Measurements from ENCODE around the gene CPEB1.

CPEB1 gene

GRCh38 chr15:82641129-82641798 is 5.9 kb downstream of the CPEB1 start:
- peaks cover 0 to 4% (median 3%) of the 10 kb centered on the region in 5 donors for H3K4me1 ChIP-seq (ENCODE audit: control insufficient read depth in 5 of 5, insufficient read depth in 5 of 5, low read length in 5 of 5)
- no peak overlapping the region for H3K27ac ChIP-seq (ENCODE audit: low read depth, low read length)
- H3K36me3 ChIP-seq (ENCODE audit: control insufficient read depth in 5 of 5, insufficient read depth in 5 of 5, low read length in 5 of 5) = no peaks in the 10 kb centered on the region
- H3K4me3 ChIP-seq (ENCODE audit: low read depth in 1 of 5, low read length in 5 of 5) = no peak overlapping the region
- H3K27me3 ChIP-seq (ENCODE audit: control insufficient read depth in 5 of 5, insufficient read depth in 4 of 5, low read length in 5 of 5) = peaks cover 0 to 19% (median 5%) of the 10 kb centered on the region in 5 donors
- H3K9me3 ChIP-seq (ENCODE audit: control insufficient read depth in 5 of 5, low read length in 5 of 5) = no peaks in the 10 kb centered on the region
- no peak overlapping the region for H3K9ac ChIP-seq (ENCODE audit: low read length in 5 of 5)

DNA sequence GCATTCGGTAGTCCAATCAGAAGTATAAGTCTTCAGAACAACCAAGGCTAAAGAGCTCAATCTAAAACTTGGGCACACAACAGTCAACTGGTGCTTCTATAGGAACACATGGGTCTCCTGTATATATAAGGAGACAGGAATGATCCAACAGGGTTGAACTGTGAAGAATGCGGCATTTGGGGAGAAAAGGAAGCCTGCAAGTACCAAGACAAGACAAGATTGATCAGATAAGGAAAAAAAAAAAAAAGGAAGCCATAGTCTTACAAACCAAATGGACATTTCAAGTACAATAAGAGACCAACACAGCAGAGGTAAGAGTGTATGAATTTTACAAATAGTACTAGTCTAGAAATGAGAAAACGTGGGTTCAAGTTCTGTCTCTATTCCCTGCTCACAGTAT is 6.5 kb downstream of the CPEB1 start:
- H3K4me3 ChIP-seq (ENCODE audit: low read depth in 1 of 5, low read length in 5 of 5) = no peak overlapping the region
- peaks cover 0 to 13% (median 5%) of the 10 kb centered on the region in 5 donors for H3K27me3 ChIP-seq (ENCODE audit: control insufficient read depth in 5 of 5, insufficient read depth in 4 of 5, low read length in 5 of 5)
- H3K36me3 ChIP-seq (ENCODE audit: control insufficient read depth in 5 of 5, insufficient read depth in 5 of 5, low read length in 5 of 5) = no peaks in the 10 kb centered on the region

DNA sequence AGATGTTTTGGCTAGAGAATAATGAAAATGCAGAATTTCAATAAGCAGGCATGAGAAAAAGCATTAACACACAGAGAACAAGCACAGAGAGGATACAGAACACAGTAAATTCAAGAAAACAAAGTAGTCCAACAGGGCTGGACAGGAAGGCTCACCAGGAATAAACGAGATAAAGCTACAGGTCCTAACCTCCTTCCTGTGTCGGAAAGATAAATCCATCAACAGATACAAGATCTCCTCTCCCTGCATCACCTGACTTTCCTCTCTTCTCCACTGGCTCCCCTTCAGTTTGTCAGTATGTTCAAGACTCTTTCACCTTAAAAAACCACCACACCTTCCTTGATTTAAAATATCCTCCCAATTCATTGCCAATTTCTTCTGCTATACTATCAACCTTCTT is 11.4 kb downstream of the CPEB1 start:
- no peak overlapping the region for H3K27ac ChIP-seq (ENCODE audit: low read depth, low read length)
- H3K9ac ChIP-seq (ENCODE audit: low read length in 5 of 5) = no peak overlapping the region
- no peaks in the 10 kb centered on the region for H3K36me3 ChIP-seq (ENCODE audit: control insufficient read depth in 5 of 5, insufficient read depth in 5 of 5, low read length in 5 of 5)
- no peak overlapping the region for H3K4me3 ChIP-seq (ENCODE audit: low read depth in 1 of 5, low read length in 5 of 5)
- H3K27me3 ChIP-seq (ENCODE audit: control insufficient read depth in 5 of 5, insufficient read depth in 4 of 5, low read length in 5 of 5) = peaks cover 0 to 6% (median 0%) of the 10 kb centered on the region in 5 donors
- no peaks in the 10 kb centered on the region for H3K4me1 ChIP-seq (ENCODE audit: control insufficient read depth in 5 of 5, insufficient read depth in 5 of 5, low read length in 5 of 5)
- H3K9me3 ChIP-seq (ENCODE audit: control insufficient read depth in 5 of 5, low read length in 5 of 5) = no peaks in the 10 kb centered on the region

More for the DNA sequence above, 6.5 kb downstream of the CPEB1 start:
- H3K4me1 ChIP-seq (ENCODE audit: control insufficient read depth in 5 of 5, insufficient read depth in 5 of 5, low read length in 5 of 5) = no peaks in the 10 kb centered on the region
- H3K9ac ChIP-seq (ENCODE audit: low read length in 5 of 5) = no peak overlapping the region
- no peak overlapping the region for H3K27ac ChIP-seq (ENCODE audit: low read depth, low read length)
- H3K9me3 ChIP-seq (ENCODE audit: control insufficient read depth in 5 of 5, low read length in 5 of 5) = no peaks in the 10 kb centered on the region

DNA sequence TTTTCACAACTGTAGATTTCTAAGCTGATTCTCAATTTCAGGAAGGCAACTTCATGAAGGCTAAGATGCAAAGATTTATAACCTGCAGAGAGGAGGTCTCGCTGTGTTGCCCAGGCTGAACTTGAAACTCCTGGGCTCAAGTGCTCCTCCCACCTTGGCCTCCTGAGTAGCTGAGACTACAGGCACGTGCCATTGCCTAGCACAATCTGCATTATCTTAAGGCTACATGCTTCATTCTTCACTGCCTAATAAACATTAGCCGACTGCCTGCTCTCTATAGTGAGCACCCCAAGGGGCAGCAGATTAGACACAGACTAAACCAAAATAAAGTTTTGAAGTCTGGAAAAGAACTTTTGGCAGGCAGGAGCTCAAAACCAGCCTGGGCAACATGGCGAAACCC is 17.1 kb downstream of the CPEB1 start:
- H3K9ac ChIP-seq (ENCODE audit: low read length in 5 of 5) = no peak overlapping the region
- H3K36me3 ChIP-seq (ENCODE audit: control insufficient read depth in 5 of 5, insufficient read depth in 5 of 5, low read length in 5 of 5) = no peaks in the 10 kb centered on the region
- no peaks in the 10 kb centered on the region for H3K9me3 ChIP-seq (ENCODE audit: control insufficient read depth in 5 of 5, low read length in 5 of 5)
- no peaks in the 10 kb centered on the region for H3K4me1 ChIP-seq (ENCODE audit: control insufficient read depth in 5 of 5, insufficient read depth in 5 of 5, low read length in 5 of 5)
- H3K4me3 ChIP-seq (ENCODE audit: low read depth in 1 of 5, low read length in 5 of 5) = no peak overlapping the region
- no peak overlapping the region for H3K27ac ChIP-seq (ENCODE audit: low read depth, low read length)
- H3K27me3 ChIP-seq (ENCODE audit: control insufficient read depth in 5 of 5, insufficient read depth in 4 of 5, low read length in 5 of 5) = no peaks in the 10 kb centered on the region

- no peaks in the 10 kb centered on the region for H3K4me1 ChIP-seq (ENCODE audit: control insufficient read depth in 5 of 5, insufficient read depth in 5 of 5, low read length in 5 of 5)
- H3K36me3 ChIP-seq (ENCODE audit: control insufficient read depth in 5 of 5, insufficient read depth in 5 of 5, low read length in 5 of 5) = no peaks in the 10 kb centered on the region
- no peaks in the 10 kb centered on the region for H3K9me3 ChIP-seq (ENCODE audit: control insufficient read depth in 5 of 5, low read length in 5 of 5)
- no peak overlapping the region for H3K4me3 ChIP-seq (ENCODE audit: low read depth in 1 of 5, low read length in 5 of 5)
- H3K9ac ChIP-seq (ENCODE audit: low read length in 5 of 5) = no peak overlapping the region
- no peaks in the 10 kb centered on the region for H3K27me3 ChIP-seq (ENCODE audit: control insufficient read depth in 5 of 5, insufficient read depth in 4 of 5, low read length in 5 of 5)
- H3K27ac ChIP-seq (ENCODE audit: low read depth, low read length) = no peak overlapping the region
These were observed 22.0 kb downstream of the CPEB1 start for GRCh38 chr15:82625136-82625535.

DNA sequence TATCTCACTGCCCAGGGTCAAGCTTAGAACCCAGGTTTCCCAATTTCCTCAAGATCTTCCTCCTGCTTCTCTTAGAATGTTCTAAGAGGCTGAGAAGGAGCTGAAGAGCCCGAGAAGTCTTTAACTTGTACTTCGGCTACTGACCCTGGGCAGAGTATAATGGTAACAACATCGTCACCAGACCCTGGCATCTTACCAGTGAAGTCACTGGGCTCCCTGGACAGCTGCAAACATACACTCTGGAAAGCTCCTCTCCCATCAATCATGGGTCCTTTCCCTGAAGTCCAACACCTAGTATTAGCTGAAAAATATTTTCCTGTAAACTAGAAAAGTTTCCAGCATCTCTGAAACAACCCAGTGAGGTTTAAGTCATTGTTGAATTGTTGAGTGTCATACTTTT is 22.7 kb downstream of the CPEB1 start:
- no peaks in the 10 kb centered on the region for H3K36me3 ChIP-seq (ENCODE audit: control insufficient read depth in 5 of 5, insufficient read depth in 5 of 5, low read length in 5 of 5)
- no peak overlapping the region for H3K4me3 ChIP-seq (ENCODE audit: low read depth in 1 of 5, low read length in 5 of 5)
- no peak overlapping the region for H3K9ac ChIP-seq (ENCODE audit: low read length in 5 of 5)
- H3K9me3 ChIP-seq (ENCODE audit: control insufficient read depth in 5 of 5, low read length in 5 of 5) = no peaks in the 10 kb centered on the region
- no peaks in the 10 kb centered on the region for H3K4me1 ChIP-seq (ENCODE audit: control insufficient read depth in 5 of 5, insufficient read depth in 5 of 5, low read length in 5 of 5)
- H3K27me3 ChIP-seq (ENCODE audit: control insufficient read depth in 5 of 5, insufficient read depth in 4 of 5, low read length in 5 of 5) = no peaks in the 10 kb centered on the region
- no peak overlapping the region for H3K27ac ChIP-seq (ENCODE audit: low read depth, low read length)

GRCh38 chr15:82624008-82624407 is 23.2 kb downstream of the CPEB1 start:
- Histone ChIP-seq H3K9ac (ENCODE audit: low read length in 5 of 5) (no peak overlapping the region), H3K27me3 (ENCODE audit: control insufficient read depth in 5 of 5, insufficient read depth in 4 of 5, low read length in 5 of 5) (no peaks in the 10 kb centered on the region), H3K4me3 (ENCODE audit: low read depth in 1 of 5, low read length in 5 of 5) (no peak overlapping the region), H3K9me3 (ENCODE audit: control insufficient read depth in 5 of 5, low read length in 5 of 5) (no peaks in the 10 kb centered on the region), H3K27ac (ENCODE audit: low read depth, low read length) (no peak overlapping the region), H3K36me3 (ENCODE audit: control insufficient read depth in 5 of 5, insufficient read depth in 5 of 5, low read length in 5 of 5) (no peaks in the 10 kb centered on the region), H3K4me1 (ENCODE audit: control insufficient read depth in 5 of 5, insufficient read depth in 5 of 5, low read length in 5 of 5) (no peaks in the 10 kb centered on the region)

GRCh38 chr15:82621970-82622369 is 25.2 kb downstream of the CPEB1 start:
- Histone ChIP-seq H3K27ac (ENCODE audit: low read depth, low read length) (no peak overlapping the region), H3K9me3 (ENCODE audit: control insufficient read depth in 5 of 5, low read length in 5 of 5) (no peaks in the 10 kb centered on the region), H3K36me3 (ENCODE audit: control insufficient read depth in 5 of 5, insufficient read depth in 5 of 5, low read length in 5 of 5) (no peaks in the 10 kb centered on the region), H3K9ac (ENCODE audit: low read length in 5 of 5) (no peak overlapping the region), H3K27me3 (ENCODE audit: control insufficient read depth in 5 of 5, insufficient read depth in 4 of 5, low read length in 5 of 5) (no peaks in the 10 kb centered on the region), H3K4me1 (ENCODE audit: control insufficient read depth in 5 of 5, insufficient read depth in 5 of 5, low read length in 5 of 5) (no peaks in the 10 kb centered on the region), H3K4me3 (ENCODE audit: low read depth in 1 of 5, low read length in 5 of 5) (no peak overlapping the region)

- Histone ChIP-seq H3K36me3 (ENCODE audit: control insufficient read depth in 5 of 5, insufficient read depth in 5 of 5, low read length in 5 of 5) (no peaks in the 10 kb centered on the region), H3K9ac (ENCODE audit: low read length in 5 of 5) (no peak overlapping the region), H3K4me3 (ENCODE audit: low read depth in 1 of 5, low read length in 5 of 5) (no peak overlapping the region), H3K9me3 (ENCODE audit: control insufficient read depth in 5 of 5, low read length in 5 of 5) (no peaks in the 10 kb centered on the region), H3K27me3 (ENCODE audit: control insufficient read depth in 5 of 5, insufficient read depth in 4 of 5, low read length in 5 of 5) (no peaks in the 10 kb centered on the region), H3K27ac (ENCODE audit: low read depth, low read length) (no peak overlapping the region), H3K4me1 (ENCODE audit: control insufficient read depth in 5 of 5, insufficient read depth in 5 of 5, low read length in 5 of 5) (peaks cover 0 to 12% (median 4%) of the 10 kb centered on the region in 5 donors)
These were observed 33.4 kb downstream of the CPEB1 start for GRCh38 chr15:82613747-82614146.

GRCh38 chr15:82611348-82611747 is 35.8 kb downstream of the CPEB1 start:
- Histone ChIP-seq H3K27me3 (ENCODE audit: control insufficient read depth in 5 of 5, insufficient read depth in 4 of 5, low read length in 5 of 5) (no peaks in the 10 kb centered on the region), H3K4me3 (ENCODE audit: low read depth in 1 of 5, low read length in 5 of 5) (no peak overlapping the region), H3K4me1 (ENCODE audit: control insufficient read depth in 5 of 5, insufficient read depth in 5 of 5, low read length in 5 of 5) (peaks cover 0 to 12% (median 4%) of the 10 kb centered on the region in 5 donors), H3K9me3 (ENCODE audit: control insufficient read depth in 5 of 5, low read length in 5 of 5) (no peaks in the 10 kb centered on the region), H3K27ac (ENCODE audit: low read depth, low read length) (no peak overlapping the region), H3K36me3 (ENCODE audit: control insufficient read depth in 5 of 5, insufficient read depth in 5 of 5, low read length in 5 of 5) (no peaks in the 10 kb centered on the region), H3K9ac (ENCODE audit: low read length in 5 of 5) (no peak overlapping the region)

Data from subcutaneous abdominal adipose tissue (tissue), 5 donors.